Liver (tissue), 9 donors: Measurements from ENCODE around the gene LPAR6. TPM values are rescaled to one million over a fixed set of nuclear protein-coding genes. Genes with fewer than 3 reads are reported as not detected.

Source experiments
- DNase-seq: peaks from one replicate; pipeline ENCODE4 v3.0.0-alpha.2; 2017; ENCODE audit warnings: low spot score
- H3K27ac ChIP-seq, 2 donors: one replicate each; pipeline ENCODE4 v1.7.0; 2013; ENCODE audit warnings: inconsistent platforms in 2 of 2, low read length in 2 of 2, control low read depth in 1 of 2, low read depth in 1 of 2, mild to moderate bottlenecking in 1 of 2
- H3K27me3 ChIP-seq, 4 donors: one replicate each; pipeline versions ENCODE4 v1.6.1 to v1.7.0; 2013; ENCODE audit warnings: low read length in 3 of 4, inconsistent platforms in 1 of 4, mild to moderate bottlenecking in 1 of 4, moderate library complexity in 1 of 4; ENCODE audit not compliant: control insufficient read depth in 4 of 4, insufficient read depth in 4 of 4
- H3K36me3 ChIP-seq, 4 donors: one replicate each; pipeline versions ENCODE4 v1.6.1 to v1.7.0; 2013; ENCODE audit warnings: low read length in 3 of 4, mild to moderate bottlenecking in 3 of 4, low read depth in 1 of 4, moderate library complexity in 1 of 4; ENCODE audit not compliant: control insufficient read depth in 4 of 4, insufficient read depth in 3 of 4
- H3K4me1 ChIP-seq, 4 donors: one replicate each; pipeline versions ENCODE4 v1.6.1 to v1.7.0; 2013; ENCODE audit warnings: low read length in 3 of 4, mild to moderate bottlenecking in 3 of 4, moderate library complexity in 1 of 4; ENCODE audit not compliant: control insufficient read depth in 4 of 4, insufficient read depth in 4 of 4
- H3K4me3 ChIP-seq, 3 donors: one replicate each; pipeline versions ENCODE4 v1.6.1 to v1.7.0; 2013; ENCODE audit warnings: low read length in 3 of 3, control low read depth in 1 of 3, low read depth in 1 of 3, mild to moderate bottlenecking in 1 of 3
- H3K9ac ChIP-seq, 2 donors: one replicate each; pipeline ENCODE4 v1.7.0; 2013; ENCODE audit warnings: low read length in 2 of 2, mild to moderate bottlenecking in 2 of 2, moderate library complexity in 2 of 2, control low read depth in 1 of 2, low read depth in 1 of 2
- H3K9me3 ChIP-seq, 4 donors: one replicate each; pipeline versions ENCODE4 v1.6.1 to v1.7.0; 2013; ENCODE audit warnings: low read length in 3 of 4; ENCODE audit not compliant: control insufficient read depth in 4 of 4
- ATF3 ChIP-seq: IDR thresholded peaks from 2 replicates; pipeline ENCODE4 v1.6.1; 2016; ENCODE audit warnings: antibody characterized with exemption
- FOXA2 ChIP-seq: IDR thresholded peaks from 2 replicates; pipeline ENCODE4 v1.6.1; 2016; ENCODE audit warnings: antibody characterized with exemption
- GABPA ChIP-seq, 2 donors: IDR thresholded peaks in 1 of 2; conservative IDR thresholded peaks in 1 of 2; 2 replicates each; pipeline ENCODE4 v1.6.1; 2016; ENCODE audit warnings: antibody characterized with exemption in 2 of 2, mild to moderate bottlenecking in 1 of 2, moderate library complexity in 1 of 2
- HNF4A ChIP-seq, 2 donors: conservative IDR thresholded peaks; 2 replicates each; pipeline ENCODE4 v1.6.1; 2016; ENCODE audit warnings: antibody characterized with exemption in 2 of 2, mild to moderate bottlenecking in 2 of 2
- JUND ChIP-seq, 2 donors: IDR thresholded peaks; 2 replicates each; pipeline ENCODE4 v1.6.1; 2016; ENCODE audit warnings: antibody characterized with exemption in 2 of 2
- MAX ChIP-seq: IDR thresholded peaks from 2 replicates; pipeline ENCODE4 v1.6.1; 2016; ENCODE audit warnings: antibody characterized with exemption
- RAD21 ChIP-seq, 2 donors: IDR thresholded peaks; 2 replicates each; pipeline ENCODE4 v1.6.1; 2016; ENCODE audit warnings: antibody characterized with exemption in 2 of 2, mild to moderate bottlenecking in 2 of 2
- REST ChIP-seq: IDR thresholded peaks from 2 replicates; pipeline ENCODE4 v1.6.1; 2016; ENCODE audit warnings: antibody characterized with exemption, mild to moderate bottlenecking
- SP1 ChIP-seq: IDR thresholded peaks from 2 replicates; pipeline ENCODE4 v1.6.1; 2018; ENCODE audit warnings: antibody characterized with exemption, mild to moderate bottlenecking
- YY1 ChIP-seq: IDR thresholded peaks from 2 replicates; pipeline ENCODE4 v1.6.1; 2016; ENCODE audit warnings: antibody characterized with exemption, mild to moderate bottlenecking
- WGBS: extraction: QIAGEN DNeasy Blood & Tissue Kit; methylation state at CpG from one replicate; pipeline ENCODE4 v1.1.7; 2013; 5-methylcytosine and 5-hydroxymethylcytosine counted together
- polyA plus RNA-seq, 2 donors: library from polyadenylated mRNA; stranded (reverse) in 1 of 2; unstranded in 1 of 2; fragments of 200-250 nt in 1 of 2; fragments of >200 nt in 1 of 2; fragmentation: Nextera tagmentation in 1 of 2; extraction: Ambion mirVana in 1 of 2; gene quantifications; one replicate each; pipeline versions ENCODE4 v1.2.1 to v1.2.3, GENCODE V29; 2013 to 2015
- total RNA-seq, 2 donors: library from RNA; depleted of rRNA; stranded (reverse); fragments of >200 nt; gene quantifications; one replicate each; pipeline ENCODE4 v1.2.3, GENCODE V29; 2014
- donor health status: healthy.
- donor health status: healthy.
- donor health status: healthy.
- donor health status: healthy.
- donor health status: healthy.

Gene LPAR6
- total and polyA plus RNA-seq, 4 donors, result 5.9 to 12.4 (median 9.5) TPM

GRCh38 chr13:48380581-48380980, 32.3 kb downstream of the LPAR6 start:
- H3K36me3 ChIP-seq, result peaks cover 0 to 4% (median 2%) of the 10 kb centered on the region in 4 donors
- no peak overlapping the region for H3K27ac ChIP-seq
- H3K27me3 ChIP-seq, result no peaks in the 10 kb centered on the region
- no peak overlapping the region for H3K4me3 ChIP-seq
- no peaks in the 10 kb centered on the region for H3K4me1 ChIP-seq
- no peak for DNase-seq
- TF ChIP-seq HNF4A (conservative IDR thresholded peaks at IDR 0.05) (no peak), FOXA2 (no peak)
- H3K9ac ChIP-seq, result no peak overlapping the region
- H3K9me3 ChIP-seq, result no peaks in the 10 kb centered on the region

- 99% methylated on average over 2 of the region's 2 CpGs for WGBS
Measured at GRCh38 chr13:48377857-48378256, 35.1 kb downstream of the LPAR6 start.

DNA sequence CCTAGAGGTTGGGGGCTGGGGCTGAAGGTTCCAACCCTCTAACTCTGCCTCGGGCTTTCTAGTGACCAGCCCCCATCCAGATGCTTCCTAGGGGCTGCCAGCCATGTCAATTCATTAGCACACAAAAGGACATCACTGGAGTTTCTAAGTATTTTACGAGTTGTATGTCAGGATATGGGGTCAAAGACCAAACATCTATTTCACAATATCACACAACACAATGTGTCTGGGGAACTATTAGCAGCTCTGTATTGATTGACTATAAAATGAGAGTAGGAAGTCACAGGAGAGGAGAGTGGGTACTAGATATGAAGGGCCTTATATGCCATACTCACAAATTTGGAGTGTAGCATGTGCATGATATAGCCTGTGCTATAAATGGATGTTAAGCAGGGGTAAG, 42.1 kb downstream of the LPAR6 start:
- Histone ChIP-seq H3K9ac (no peak overlapping the region), H3K36me3 (peaks cover 0 to 4% (median 2%) of the 10 kb centered on the region in 4 donors), H3K27me3 (no peaks in the 10 kb centered on the region), H3K4me1 (peaks cover 0 to 2% (median 0%) of the 10 kb centered on the region in 4 donors), H3K9me3 (no peaks in the 10 kb centered on the region), H3K4me3 (no peak overlapping the region), H3K27ac (no peak overlapping the region)
- TF ChIP-seq HNF4A (conservative IDR thresholded peaks at IDR 0.05) (peak; percentile 13 to 54), RAD21 (IDR thresholded peaks at IDR 0.05) (no peak)
- no peak for DNase-seq
- WGBS, result 56% methylated on average over 2 of the region's 2 CpGs

More at GRCh38 chr13:48377857-48378256, 35.1 kb downstream of the LPAR6 start:
- Histone ChIP-seq H3K9me3 (no peaks in the 10 kb centered on the region), H3K9ac (no peak overlapping the region), H3K27me3 (no peaks in the 10 kb centered on the region), H3K4me1 (no peaks in the 10 kb centered on the region), H3K4me3 (no peak overlapping the region), H3K36me3 (peaks cover 0 to 8% (median 2%) of the 10 kb centered on the region in 4 donors), H3K27ac (no peak overlapping the region)
- no peak for TF ChIP-seq FOXA2
- TF ChIP-seq HNF4A (conservative IDR thresholded peaks at IDR 0.05), result no peak
- TF ChIP-seq RAD21 (IDR thresholded peaks at IDR 0.05), result no peak
- TF ChIP-seq MAX, result no peak
- TF ChIP-seq YY1, result no peak
- no peak for TF ChIP-seq ATF3
- no peak for TF ChIP-seq JUND (IDR thresholded peaks at IDR 0.05)
- no peak for TF ChIP-seq REST
- TF ChIP-seq GABPA (IDR thresholded peaks at IDR 0.05 in 1 of 2, conservative IDR thresholded peaks at IDR 0.05 in 1 of 2), result no peak
- TF ChIP-seq SP1, result no peak
- no peak for DNase-seq
